GM21619 (cell line): Measurements from ENCODE around the gene PYCR2.
"Not testable (repeated sequence)": the region's sequence is repeated elsewhere in the genome, so short reads cannot be mapped to it uniquely, and the experiment has no call there.

Source experiments
- ATAC-seq: cut with Tn5 transposase; IDR thresholded peaks from one replicate; pipeline ENCODE4 v1.9.1; 2021; ENCODE audit not compliant: unreplicated experiment

The PYCR2 gene

DNA sequence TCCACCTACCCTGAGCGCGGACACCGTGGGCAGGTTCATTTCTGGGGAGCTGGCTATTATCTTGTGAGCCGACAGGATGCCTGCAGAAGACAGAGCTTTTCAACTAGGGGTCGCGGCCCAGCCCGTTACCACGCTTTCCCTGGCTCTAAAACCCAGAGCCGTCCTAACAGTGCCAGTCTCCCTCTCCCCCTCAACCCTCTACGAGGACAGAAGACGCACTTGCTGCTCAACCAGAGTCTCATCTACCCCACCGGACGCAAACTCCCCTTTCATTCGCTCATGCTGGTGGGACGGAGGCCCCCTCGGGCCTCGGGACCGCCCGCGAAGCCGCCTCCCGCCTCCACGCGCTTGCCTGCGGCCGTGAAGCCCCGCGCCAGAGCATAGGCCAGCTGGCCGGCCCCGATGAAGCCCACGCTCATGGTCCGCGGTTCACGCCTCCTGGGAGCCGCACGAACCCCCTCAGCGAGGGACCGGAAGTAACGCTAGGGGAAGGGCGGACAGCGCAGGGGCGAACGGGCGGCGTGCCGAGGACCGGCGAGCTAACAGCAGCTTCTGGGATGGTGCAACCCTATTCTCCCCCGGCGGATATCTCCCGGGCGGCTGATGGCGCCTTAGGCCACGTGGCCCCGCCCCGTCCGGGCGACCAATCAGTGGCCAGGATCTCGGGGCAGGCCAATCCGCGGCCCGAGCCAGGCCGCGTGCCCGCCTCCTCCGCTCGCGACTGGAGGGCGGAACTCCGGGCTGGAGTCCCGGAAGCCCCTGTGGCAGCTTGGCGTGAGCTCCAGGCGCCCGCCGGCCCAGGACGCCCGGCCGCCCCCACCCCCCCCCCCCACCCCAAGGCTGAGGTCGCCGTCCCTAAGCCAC is at the start of gene PYCR2:
TSS of gene PYCR2 (minus strand) at position 559 of the 864 bp plus-strand sequence. CDS start at position 419, 140 bp downstream.
- peak; percentile 99 for ATAC-seq

DNA sequence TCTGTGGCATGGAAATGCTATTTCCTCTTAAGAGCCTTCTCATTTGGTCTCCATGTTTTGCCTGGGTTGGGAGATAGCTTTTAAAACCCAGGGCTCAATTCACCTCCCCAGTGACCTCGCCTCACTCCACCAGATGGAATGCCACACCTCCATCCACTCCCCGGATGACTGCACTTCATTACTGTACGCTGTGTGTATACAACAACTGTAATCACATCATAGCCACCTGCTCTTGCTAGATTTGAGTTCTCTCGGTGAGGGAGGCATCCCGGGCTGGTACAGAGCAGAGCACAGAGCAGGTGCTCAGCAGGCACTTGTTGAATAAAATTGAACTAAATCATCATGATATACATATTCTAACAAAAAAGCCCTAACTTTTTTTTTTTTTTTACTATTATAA is 49.1 kb upstream of the PYCR2 start:
- no peak for ATAC-seq

DNA sequence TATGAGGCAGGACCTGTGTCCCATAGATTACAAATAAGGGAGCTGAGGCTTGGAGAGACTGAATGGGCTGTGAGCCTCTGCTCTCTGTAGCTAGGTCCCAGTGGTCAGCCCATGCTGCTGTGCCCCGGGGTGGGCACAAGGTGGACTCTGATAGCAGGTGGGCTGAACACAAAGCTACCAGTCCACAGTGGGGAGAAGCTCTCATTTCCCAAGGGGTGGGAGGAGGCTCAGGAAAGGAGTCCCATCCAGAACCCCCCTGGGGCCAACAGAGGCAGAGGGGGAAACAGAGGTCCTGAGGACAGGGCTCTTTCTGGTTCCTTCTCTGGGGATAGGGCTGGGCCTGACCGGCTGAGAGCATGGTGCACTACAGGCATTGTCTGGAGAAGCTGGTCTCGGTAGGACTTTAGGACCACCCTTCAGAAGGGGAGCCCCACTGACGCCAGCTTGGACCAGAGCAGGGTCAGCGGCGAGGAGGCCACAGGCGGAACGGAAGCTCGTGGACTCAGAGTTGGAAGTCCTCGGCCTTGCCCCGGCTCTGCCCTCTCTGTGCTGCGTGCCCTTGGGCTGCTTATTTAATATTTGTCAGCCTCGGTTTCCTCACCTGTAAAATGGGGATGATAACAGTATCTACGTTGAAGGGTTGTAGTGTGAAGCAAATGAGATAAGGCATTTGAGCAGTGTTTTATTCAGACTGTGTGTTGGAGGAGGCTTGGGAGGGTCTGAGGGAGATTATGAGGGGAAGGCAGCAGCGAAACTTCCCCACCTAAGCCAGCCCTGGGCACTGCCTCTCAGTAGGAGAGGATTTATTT is 48.5 kb upstream of the PYCR2 start:
- ATAC-seq: no peak

DNA sequence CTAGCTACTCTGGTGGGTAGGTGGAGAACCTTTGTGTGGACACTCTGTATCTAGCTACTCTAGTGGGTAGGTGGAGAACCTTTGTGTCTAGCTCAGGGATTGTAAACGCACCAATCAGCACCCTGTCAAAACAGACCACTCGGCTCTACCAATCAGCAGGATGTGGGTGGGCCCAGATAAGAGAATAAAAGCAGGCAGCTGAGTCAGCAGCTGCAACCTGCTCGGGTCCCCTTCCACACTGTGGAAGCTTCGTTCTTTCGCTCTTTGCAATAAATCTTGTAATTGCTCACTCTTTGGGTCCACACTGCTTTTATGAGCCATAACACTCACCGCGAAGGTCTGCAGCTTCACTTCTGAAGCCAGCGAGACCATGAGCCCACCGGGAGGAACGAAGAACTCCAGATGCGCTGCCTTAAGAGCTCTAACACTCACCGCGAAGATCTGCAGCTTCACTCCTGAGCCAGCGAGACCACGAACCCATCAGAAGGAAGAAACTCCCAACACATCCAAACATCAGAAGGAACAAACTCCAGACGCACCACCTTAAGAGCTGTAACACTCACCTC is 46.6 kb upstream of the PYCR2 start:
- not testable (repeated sequence) for ATAC-seq

DNA sequence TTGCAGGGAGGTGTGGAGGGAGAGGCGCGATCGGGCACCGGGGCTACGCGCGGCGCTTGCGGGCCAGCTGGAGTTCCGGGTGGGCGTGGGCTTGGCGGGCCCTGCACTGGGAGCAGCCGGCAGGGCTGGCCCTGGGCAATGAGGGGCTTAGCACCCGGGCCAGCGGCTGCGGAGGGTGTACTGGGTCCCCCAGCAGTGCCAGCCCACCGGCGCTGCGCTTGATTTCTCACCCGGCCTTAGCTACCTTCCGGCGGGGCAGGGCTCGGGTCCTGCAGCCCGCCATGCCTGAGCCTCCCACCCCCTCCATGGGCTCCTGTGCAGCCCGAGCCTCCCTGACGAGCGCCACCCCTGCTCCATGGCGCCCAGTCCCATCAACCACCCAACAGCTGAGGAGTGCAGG is 45.7 kb upstream of the PYCR2 start:
- not testable (repeated sequence) for ATAC-seq

DNA sequence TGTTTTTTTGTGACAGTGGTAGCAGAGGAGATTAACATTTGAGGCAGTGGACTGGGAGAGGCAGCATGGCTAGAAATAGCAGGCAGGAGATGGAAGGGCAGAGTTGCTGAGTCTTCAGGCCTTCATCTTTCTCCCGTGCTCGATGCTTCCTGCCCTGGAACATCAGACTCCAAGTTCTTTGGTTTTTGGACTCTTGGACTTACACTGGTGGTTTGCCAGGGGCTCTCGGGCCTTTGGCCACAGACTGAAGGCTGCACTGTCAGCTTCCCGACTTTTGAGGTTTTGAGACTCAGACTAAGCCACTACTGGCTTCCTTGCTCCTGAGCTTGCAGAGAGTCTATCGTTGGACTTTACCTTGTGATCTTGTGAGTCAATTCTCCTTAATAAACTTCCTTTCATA is 41.2 kb upstream of the PYCR2 start:
- ATAC-seq: no peak

DNA sequence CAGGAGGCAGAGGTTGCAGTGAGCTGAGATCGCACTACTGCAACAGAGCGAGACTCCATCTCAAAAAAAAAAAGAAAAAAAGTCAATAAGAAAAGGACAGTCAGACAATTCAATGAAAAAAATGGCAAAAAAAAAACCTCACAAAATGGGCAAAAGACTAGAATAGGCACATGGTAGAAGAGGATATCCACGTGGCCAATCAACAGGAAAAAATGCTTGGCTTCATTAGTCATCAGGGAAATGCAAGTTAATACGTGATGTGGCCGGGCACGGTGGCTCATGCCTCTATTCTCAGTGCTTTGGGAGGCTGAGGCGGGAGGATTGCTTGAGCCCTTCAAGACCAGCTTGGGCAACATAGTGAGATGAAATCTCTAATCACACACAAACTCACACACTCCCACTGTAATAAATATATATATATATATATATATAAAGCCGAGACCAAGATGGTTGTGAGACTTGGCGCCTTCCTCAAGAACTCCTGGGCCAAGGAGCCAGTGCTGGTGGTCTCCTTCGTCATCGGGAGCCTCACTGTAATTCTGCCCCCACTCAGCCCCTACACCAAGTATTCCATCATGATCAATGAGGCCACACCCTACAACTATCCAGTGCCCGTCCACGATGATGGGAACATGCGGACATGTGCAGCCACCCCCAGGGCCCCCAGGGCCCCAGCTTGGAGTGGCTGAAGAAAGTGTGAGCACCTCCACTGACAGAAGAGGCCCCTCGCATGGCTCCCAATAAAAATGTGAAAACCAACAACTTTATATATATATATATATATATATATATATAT is 39.9 kb upstream of the PYCR2 start:
- ATAC-seq: no peak

DNA sequence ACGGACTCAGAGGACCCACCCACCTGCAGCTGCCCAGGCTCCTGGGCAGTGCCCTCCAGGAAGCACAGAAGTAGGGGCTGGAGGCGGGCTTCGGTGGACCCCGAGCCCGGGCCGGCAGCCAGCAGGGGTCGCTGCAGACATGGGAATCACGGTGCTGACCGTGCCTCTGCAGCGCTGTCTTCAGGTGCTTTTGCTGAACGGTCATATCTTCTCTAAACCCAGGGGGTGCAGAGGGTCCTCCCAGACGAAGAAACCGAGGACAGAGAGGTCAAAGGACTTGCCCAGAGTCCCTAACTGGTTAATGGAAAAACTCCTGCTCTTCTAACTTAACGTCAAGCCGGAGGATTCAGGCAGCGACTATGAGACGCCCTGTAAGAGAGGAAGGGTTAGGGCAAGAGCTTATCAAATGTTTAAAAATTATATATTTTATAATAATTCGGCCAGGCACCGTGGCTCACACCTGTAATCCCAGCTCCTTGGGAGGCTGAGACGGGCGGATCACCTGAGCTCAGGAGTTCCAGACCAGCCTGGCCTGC is 38.5 kb upstream of the PYCR2 start:
- no peak for ATAC-seq

DNA sequence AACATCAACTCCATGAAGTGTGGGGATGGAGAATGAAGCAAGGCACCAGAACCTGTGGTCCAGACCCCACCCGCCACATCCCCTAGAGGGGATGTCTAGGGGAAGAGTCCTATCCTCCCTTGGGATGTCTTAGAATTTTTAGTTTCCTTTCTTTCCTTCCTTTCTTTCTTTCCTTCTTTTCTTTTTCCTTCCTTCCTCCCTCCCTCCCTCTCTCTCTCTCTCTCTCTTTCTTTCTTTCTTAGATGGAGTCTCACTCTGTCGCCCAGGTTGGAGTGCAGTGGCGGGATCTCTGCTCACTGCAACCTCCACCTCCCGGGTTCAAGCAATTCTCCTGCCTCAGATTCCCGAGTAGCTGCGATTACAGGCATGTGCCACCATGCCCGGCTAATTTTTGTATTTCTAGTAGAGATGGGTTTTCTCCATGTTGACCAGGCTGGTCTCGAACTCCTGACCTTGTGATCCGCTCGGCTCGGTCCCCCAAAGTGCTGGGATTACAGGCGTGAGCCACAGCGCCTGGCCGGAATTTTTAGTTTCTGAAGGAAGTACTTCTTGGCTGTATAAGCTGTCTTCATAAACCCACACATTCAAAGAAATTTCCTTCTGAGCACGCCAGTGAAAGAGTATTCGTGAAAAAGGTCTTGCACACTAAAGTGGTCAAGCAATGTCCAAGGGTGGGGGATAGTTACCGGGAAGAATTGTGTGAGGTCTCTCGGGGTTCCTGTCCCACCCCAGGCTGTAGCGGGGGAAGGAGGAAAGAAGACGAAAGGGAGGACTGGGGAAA is 37.8 kb upstream of the PYCR2 start:
- no peak for ATAC-seq

DNA sequence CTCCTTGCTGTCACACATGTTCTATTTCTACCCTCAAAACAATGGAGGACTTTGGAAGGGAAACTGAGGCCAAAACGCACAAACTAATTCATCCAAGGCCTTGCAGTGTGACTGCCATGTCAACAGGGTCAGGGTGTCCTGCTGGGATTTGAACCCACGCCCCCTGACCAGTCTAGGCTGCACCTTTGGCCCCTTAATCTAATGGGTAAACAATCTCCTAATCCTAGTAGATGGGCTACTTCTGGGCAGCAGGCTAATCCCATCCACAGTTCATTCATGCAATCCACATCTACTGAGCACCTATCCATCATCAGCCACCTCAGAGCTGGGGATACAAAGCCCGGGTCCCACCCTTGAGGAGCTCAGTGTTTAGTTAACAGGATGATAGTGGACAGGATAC is 34.0 kb upstream of the PYCR2 start:
- no peak for ATAC-seq

DNA sequence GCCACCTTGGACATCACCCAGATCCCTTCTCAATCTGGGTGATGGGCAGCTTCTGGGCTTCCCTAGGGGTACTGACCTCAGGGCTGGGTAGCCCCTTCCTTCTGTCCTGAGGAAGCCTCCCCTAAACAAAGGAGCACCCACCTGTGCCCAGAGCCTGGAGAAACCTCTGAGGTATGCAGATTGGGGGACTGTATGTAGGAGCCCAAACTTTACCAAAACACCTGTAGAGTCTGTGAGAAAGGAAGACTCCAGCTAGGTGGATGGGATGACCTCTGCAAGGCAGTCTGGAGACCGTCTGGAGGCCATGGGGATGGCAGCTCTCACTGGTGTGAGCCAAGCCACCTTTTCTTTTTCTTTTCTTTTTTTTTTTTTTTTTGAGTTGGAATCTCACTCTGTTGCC is 30.7 kb upstream of the PYCR2 start:
- ATAC-seq: no peak

DNA sequence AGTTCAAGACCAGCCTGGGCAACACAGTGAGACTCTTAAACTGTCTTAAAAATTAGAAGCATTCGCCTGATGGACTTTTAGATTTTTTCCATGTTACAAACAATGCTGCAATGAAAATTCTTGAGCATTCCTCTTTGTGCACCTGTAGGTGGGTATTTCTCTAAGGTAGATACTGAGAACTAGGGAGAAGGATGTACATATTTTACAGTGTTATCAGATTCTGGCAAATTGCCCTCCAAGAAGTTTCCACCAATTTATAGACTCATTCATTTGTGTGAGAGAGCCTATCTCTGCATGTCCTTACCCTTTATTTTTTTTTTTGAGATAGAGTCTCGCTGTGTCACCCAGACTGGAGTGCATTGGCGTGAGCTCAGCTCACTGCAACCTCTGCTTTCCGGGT is 29.3 kb upstream of the PYCR2 start:
- no peak for ATAC-seq

DNA sequence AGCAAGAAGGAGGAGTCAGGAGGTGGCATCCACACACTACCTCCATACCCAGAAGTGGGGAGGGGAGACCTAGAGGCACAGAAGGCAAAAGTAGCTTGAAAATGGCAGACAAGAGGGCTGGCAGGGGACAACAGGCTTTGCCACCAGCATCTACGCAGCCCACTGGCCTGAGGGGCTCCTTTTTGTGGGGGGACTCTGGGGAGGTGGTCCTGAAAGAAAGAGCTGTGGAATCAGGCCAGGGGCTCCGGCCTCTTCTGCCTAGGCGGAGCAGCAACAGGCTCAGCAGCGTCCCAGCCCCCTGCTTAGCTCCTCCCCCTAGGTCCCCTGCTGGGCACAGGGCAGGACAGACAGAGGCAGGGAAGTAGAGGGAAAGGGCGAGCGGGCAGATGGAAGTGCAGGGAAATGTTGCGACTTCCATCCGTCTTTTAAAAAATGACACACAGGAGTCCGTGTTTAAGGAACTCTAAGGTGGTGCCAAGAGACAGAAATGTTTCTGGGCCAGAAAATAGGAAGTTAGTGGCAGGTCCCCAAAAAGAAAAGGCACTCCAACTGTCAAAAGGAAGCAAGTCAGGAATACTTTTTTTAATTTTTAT is 27.0 kb upstream of the PYCR2 start:
- ATAC-seq: no peak

DNA sequence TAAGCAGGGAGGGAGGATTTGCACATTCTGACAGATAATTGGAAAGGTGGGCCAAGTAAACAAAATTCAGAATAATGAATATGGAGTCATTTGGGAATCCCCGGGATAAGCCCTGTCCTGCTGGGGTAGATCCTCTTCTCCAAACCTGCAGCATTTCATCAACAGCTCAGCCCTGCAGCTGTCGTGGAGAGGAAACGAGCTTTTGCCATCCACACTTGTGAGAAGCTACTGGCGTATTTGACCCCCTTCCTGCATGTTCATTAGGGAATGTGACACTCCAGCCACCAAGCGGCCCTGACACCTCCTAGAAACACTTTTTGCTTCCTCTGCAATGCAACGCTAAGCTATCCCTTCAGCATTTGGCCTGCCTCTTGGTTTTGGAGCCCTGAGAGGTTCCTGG is 25.0 kb upstream of the PYCR2 start:
- ATAC-seq: no peak

DNA sequence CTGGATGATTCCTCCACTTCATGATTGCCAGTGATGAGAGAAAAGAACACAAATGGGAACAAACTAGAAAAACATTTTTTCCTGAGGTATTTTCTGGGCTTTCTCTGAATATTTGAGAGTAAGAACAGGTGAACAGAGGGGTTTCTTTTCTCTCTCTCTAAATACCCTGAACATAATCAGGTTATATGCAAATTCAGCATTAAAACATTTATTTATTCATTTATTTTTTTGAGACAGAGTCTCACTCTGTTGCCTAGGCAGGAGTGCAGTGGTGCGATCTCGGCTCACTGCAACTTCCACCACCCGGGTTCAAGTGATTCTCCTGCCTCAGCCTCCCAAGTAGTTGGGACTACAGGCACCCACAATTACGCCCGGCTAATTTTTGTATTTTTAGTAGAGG is 22.8 kb upstream of the PYCR2 start:
- no peak for ATAC-seq

DNA sequence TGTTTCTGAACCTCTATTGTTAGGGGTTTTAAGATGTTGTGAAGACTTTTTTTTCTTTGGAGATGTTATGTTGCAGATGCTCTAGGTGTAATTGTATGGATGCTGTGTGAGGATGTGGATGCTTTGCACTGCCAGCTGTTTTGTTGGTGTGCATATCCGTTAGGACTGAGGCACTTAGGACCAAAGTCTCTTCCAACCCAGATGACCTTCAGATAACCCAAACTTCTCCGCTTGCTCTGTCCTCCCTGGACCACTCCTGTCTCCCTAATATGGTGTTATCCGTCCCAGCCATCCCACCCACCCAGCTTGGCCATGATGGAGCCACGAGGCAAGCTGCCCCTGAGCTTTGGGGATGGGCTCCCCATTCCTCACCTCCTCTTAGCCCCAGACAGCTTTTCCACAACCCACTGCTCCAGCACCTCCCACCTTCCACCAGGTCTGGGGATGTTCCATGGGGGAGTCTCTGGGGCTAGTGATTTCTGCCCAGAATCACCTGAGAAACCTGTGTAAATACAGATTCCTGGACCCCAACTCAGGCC is 22.1 kb upstream of the PYCR2 start:
- ATAC-seq: no peak

DNA sequence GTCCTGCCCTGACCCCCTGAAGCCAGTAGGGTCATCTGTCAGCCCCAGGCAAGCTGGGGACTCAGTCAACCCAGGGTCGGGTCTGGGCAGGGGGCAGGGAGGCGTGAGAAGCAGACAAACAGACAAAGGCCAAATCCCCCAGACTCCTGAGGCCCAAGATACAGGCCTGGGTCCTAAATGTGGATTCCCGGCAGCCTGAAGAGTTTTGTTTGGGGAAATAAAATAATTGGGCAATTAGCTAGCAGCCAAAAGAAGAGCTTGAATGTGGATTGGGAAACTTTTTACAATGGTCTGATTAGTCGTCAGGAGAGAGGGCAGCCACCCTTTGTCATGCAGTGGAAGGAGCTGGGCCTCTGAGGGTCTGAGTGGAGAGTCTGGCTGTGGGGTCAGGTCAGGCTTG is 21.5 kb upstream of the PYCR2 start:
- ATAC-seq: no peak

DNA sequence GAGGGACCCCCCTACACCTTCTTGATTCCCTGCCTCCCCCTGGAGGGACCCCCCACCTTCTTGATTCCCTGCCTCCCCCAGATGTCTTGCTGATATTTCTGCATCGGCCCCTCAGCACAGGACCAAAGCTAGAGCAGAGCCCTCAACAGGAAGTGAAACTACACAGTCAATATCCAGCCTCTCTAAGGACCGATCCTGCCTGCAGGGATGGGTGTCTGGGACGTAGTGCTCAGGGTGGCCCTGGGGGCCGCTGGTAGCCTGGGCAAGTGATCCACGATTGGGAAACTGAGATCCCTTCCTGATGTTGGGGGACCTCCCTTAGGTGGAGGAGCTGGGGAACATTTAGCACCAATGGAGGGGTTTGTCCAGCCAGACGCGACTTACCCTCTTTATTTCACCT is 20.9 kb upstream of the PYCR2 start:
- ATAC-seq: peak; percentile 62

DNA sequence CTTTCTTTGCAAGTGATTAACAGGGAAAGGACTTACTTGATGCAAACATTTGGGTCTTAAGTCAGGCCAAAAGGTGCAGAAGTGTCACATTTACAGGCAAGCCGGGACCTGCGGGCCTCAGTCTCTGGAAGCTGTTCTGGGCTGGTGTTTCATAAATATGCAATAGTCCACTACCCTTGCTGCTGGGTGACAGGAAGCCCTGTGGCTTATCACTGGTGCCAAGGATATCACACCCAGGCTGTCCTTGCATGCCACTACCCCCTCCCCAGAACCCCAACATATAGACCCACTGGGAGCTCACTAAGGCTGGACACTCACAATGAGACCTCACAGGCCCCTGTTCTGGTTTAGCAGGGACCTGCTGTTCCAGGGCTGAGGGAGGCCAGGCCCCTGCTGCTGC is 20.3 kb upstream of the PYCR2 start:
- no peak for ATAC-seq
